Memory B cell (primary cell): Measurements from ENCODE around the gene HACD4.
"Not testable (repeated sequence)": the region's sequence is repeated elsewhere in the genome, so short reads cannot be mapped to it uniquely, and the experiment has no call there.

Experiments
- ATAC-seq: fragments of 150-1000 bp; cut with Tn5 transposase; 2 replicates; pipeline ENCODE4 v1.10.0; 2021; ENCODE audit warnings: low read depth, mild to moderate bottlenecking, moderate library complexity
- DNase-seq, 2 donors: peaks; one replicate each; pipeline ENCODE4 v3.0.0; 2022; ENCODE audit warnings: low spot score in 2 of 2
- H3K27ac Mint-ChIP-seq: one replicate; pipeline ENCODE4 v1.8.0; 2022; ENCODE audit warnings: mild to moderate bottlenecking, moderate library complexity, mixed read lengths
- H3K27me3 Mint-ChIP-seq: one replicate; pipeline ENCODE4 v1.8.0; 2022; ENCODE audit warnings: mixed read lengths
- H3K36me3 Mint-ChIP-seq: one replicate; pipeline ENCODE4 v1.8.0; 2022; ENCODE audit warnings: mild to moderate bottlenecking, mixed read lengths
- H3K4me1 Mint-ChIP-seq: one replicate; pipeline ENCODE4 v1.8.0; 2022; ENCODE audit warnings: mixed read lengths
- H3K4me3 Mint-ChIP-seq: one replicate; pipeline ENCODE4 v1.8.0; 2022; ENCODE audit warnings: mild to moderate bottlenecking, moderate library complexity, mixed read lengths
- H3K9me3 Mint-ChIP-seq: one replicate; pipeline ENCODE4 v1.8.0; 2022; ENCODE audit warnings: mixed read lengths

Gene HACD4

DNA sequence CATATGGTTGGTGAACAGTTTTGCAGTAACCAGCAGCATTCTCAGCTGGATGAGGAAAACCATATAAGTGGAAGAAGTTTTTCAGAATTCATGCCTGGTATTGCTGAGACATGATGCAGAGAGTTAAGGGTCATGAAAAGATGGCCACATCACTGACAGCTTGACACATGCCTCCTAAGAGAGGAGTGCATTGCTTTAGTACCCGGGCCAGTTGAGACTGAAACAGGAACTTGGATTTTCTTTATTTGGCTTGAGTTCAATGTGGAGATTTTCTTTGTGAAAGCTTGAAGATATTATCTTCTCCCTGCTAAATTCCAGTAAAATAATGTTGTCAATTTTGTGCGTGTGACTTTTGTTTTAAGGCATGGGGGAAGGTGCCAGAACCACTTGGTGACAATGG, 35.8 kb downstream of the HACD4 start:
- Mint-ChIP-seq H3K27ac (no peak overlapping the region), H3K9me3 (no peaks in the 10 kb centered on the region), H3K4me3 (no peak overlapping the region), H3K27me3 (no peaks in the 10 kb centered on the region), H3K4me1 (peaks cover 21% of the 10 kb centered on the region), H3K36me3 (peaks cover 19% of the 10 kb centered on the region)
- DNase-seq (no peak), ATAC-seq (no peak)

DNA sequence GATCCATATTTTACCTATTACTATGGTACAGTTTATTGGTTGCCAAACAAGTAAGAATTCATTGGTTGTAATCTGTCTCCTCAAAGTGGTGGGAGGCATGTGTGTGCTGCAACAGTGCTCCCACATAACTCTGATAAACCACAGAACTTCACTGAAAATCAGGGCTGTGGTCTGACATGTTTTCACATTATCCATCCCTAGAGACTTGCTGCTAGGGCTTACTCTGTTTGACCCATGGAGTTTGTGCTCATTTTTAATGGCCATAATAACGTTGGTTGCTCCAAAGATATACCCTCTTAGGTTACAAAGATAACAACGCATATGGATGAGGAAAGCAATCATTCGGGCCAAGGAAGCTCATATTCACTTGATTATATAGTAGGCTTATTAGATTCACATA, 37.0 kb downstream of the HACD4 start:
- Mint-ChIP-seq H3K36me3 (peaks cover 27% of the 10 kb centered on the region), H3K27me3 (no peaks in the 10 kb centered on the region), H3K27ac (no peak overlapping the region), H3K4me1 (peaks cover 21% of the 10 kb centered on the region), H3K9me3 (no peaks in the 10 kb centered on the region), H3K4me3 (no peak overlapping the region)
- DNase-seq (no peak), ATAC-seq (no peak)

DNA sequence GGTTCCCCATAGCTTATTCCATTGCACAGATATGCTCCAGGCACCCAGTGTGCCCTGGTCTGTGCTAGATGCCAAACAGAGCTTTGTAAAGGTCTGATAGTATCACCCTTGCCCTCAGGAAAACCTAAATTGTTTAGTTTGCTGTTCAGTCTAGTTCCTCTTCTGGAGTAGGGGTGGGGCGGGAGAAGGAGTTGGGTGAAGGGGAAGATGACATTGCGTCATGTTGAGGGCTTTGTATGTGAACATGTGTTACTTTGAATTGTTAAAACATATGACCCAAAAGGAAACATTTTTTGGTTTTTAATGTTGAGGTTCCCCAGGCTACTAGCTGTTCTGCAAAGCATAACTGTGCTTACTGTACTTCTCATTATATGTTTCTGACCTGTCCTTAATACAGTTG, 40.6 kb downstream of the HACD4 start:
- Mint-ChIP-seq H3K9me3 (no peaks in the 10 kb centered on the region), H3K4me3 (no peak overlapping the region), H3K36me3 (peaks cover 25% of the 10 kb centered on the region), H3K27ac (no peak overlapping the region), H3K27me3 (no peaks in the 10 kb centered on the region), H3K4me1 (peaks cover 6% of the 10 kb centered on the region)
- DNase-seq: no peak
- no peak for ATAC-seq

DNA sequence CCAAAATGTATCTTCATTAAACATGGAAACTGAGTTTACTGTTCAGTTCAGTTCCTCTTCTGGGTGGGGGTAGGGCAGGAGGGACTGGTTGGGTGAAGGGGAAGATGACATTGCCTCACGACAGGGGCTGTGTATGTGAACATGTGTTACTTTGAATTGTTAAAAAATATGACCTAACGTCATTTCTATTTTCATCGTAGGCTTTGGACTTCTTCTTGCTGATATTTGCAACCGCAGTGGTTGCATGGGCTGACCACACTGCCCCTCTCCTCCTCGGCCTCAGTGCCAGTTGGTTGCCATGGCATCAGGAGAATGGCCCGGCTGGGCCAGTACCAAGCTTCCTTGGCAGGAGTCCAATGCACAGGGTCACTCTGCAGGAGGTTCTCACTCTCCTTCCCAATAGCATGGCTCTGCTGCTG, 41.5 kb downstream of the HACD4 start:
- no peak overlapping the region for H3K27ac Mint-ChIP-seq
- H3K36me3 Mint-ChIP-seq: peaks cover 20% of the 10 kb centered on the region
- no peaks in the 10 kb centered on the region for H3K27me3 Mint-ChIP-seq
- H3K4me1 Mint-ChIP-seq: peaks cover under 1% of the 10 kb centered on the region
- no peak for ATAC-seq
- no peak overlapping the region for H3K4me3 Mint-ChIP-seq
- DNase-seq: no peak
- H3K9me3 Mint-ChIP-seq: no peaks in the 10 kb centered on the region

DNA sequence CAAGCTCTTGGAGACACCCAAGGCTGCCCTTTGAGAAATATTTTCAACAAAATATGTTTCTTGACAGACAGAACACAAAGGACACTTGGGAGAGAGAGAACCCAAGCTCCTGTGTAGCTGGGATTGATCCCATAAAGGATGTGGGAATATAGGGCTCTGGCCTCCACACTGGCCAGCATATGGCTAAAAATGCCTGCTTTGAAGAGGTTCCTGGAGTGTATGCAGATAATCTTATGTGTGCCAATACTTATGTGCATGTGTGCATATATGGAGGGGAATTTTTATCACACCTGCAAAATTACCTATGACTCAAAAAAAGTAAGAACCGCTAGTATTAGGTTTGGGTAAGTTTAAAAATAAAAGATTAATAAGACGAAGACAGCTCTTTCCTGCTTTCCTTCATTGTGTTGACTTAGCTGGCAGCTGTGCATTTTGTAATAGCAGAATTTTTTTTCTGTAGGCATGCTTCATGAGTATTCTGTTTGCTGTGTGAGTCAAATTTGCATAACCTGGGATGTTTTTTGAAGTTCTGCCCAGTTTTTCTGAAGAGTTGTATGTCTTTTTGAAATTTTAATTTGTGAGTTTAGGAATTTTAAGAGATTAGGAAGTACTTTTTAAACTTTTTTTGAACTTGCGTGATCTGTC, 42.6 kb downstream of the HACD4 start:
- DNase-seq (no peak), ATAC-seq (no peak)
- H3K27ac Mint-ChIP-seq: no peak overlapping the region
- H3K36me3 Mint-ChIP-seq: peaks cover 16% of the 10 kb centered on the region
- H3K4me3 Mint-ChIP-seq: no peak overlapping the region
- no peaks in the 10 kb centered on the region for H3K27me3 Mint-ChIP-seq
- no peaks in the 10 kb centered on the region for H3K4me1 Mint-ChIP-seq
- H3K9me3 Mint-ChIP-seq: no peaks in the 10 kb centered on the region

DNA sequence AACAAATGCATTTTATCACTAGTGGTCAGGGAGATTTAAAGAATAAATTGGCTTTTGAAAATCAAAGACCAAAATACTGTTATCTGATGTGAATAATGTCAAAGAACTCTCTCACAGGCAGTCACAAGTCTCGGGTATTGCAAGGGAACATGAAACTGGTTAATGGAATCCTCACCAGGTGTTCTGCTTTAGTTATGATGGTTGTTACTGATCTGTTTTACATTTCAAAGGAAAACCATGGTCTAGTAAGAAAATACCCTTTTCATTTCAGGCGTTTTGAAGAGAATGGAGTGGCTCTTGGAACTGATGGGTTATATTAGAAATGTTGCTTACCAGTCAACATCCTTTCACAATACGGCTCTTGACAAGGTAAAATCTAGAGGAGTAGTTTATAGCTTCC, 43.4 kb downstream of the HACD4 start:
- Mint-ChIP-seq H3K27me3 (no peaks in the 10 kb centered on the region), H3K4me1 (no peaks in the 10 kb centered on the region), H3K9me3 (no peaks in the 10 kb centered on the region), H3K27ac (no peak overlapping the region), H3K4me3 (no peak overlapping the region), H3K36me3 (peaks cover 14% of the 10 kb centered on the region)
- no peak for ATAC-seq
- DNase-seq: no peak

DNA sequence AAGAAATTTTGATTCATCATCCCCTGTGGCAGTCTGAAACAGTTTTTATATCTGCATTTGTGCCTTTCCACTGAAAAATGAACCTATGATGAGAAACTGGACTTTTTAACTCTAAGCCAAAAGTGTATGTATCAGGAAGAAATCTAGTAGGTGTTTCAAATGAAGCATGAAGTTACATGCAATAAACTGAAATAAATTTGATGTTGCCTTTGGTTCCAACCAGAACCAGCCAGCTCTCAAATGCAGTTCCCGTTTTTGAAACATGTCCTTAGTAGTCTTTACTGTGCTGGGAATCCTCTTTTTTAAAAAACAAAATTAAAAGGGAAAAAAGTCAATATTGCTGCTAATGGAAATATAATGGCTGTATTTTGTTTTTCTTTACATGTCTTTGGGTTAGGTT, 43.9 kb downstream of the HACD4 start:
- no peaks in the 10 kb centered on the region for H3K9me3 Mint-ChIP-seq
- H3K36me3 Mint-ChIP-seq: peaks cover 16% of the 10 kb centered on the region
- ATAC-seq (no peak), DNase-seq (no peak)
- no peaks in the 10 kb centered on the region for H3K4me1 Mint-ChIP-seq
- no peak overlapping the region for H3K4me3 Mint-ChIP-seq
- no peaks in the 10 kb centered on the region for H3K27me3 Mint-ChIP-seq
- H3K27ac Mint-ChIP-seq: no peak overlapping the region

DNA sequence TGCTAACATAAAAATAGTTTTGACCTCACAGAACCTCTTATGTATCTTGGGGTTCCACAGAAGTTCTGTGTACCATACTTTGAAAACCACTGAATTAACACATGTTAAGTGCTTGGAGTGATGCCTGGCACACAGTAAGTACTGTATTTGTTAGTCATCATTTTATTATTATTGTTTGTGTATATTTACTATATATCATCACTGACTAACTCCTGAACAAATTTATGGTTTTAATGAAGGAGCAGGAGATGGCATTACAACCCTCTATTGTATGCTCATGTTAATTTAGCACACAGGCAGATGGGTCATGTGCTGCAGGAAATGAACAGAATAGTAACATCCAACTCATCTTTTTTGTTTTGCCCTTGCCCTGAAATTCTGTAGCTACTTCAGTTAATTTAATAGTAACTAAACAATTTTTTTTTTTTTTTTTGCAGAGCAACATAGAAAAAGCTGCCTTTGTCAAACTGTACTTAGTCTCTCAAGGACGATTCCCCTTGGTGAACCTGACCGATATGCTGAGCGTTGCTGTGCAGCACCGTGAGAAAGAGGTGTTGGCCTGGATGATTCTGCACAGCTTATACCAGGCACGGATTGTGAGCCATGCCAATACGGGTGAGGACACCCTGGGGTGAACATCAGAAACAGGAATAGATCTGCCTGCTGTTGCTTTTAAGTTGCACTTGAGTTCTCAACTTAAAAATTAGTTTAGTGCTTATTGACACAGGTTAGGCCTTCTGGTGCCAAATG, 45.4 kb downstream of the HACD4 start:
- no peak overlapping the region for H3K27ac Mint-ChIP-seq
- H3K4me1 Mint-ChIP-seq: peaks cover 4% of the 10 kb centered on the region
- ATAC-seq: no peak
- H3K9me3 Mint-ChIP-seq: no peaks in the 10 kb centered on the region
- H3K36me3 Mint-ChIP-seq: peaks cover 18% of the 10 kb centered on the region
- H3K4me3 Mint-ChIP-seq: no peak overlapping the region
- no peaks in the 10 kb centered on the region for H3K27me3 Mint-ChIP-seq
- DNase-seq: no peak

DNA sequence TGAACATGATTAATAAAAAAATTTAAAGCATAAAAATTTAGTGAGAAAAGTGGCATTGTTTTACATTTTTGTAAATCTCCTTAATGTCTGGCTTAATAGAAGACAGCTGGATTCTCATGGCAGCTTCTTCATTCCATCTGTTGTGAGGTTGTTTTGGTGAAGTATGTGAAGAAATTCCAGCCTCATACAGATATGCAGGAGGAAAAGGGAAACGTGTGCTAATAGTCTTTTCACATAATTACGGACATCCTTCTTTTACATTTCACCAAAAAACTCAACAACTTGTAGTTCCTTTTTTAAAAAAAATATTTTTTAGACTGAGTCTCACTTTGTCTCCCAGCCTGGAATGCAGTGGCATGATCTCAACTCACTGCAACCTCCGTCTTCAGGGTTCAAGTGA, 46.9 kb downstream of the HACD4 start:
- H3K27me3 Mint-ChIP-seq: no peaks in the 10 kb centered on the region
- H3K27ac Mint-ChIP-seq: no peak overlapping the region
- DNase-seq: no peak
- H3K36me3 Mint-ChIP-seq: peaks cover 8% of the 10 kb centered on the region
- no peak for ATAC-seq
- H3K4me1 Mint-ChIP-seq: peaks cover 9% of the 10 kb centered on the region
- H3K4me3 Mint-ChIP-seq: no peak overlapping the region
- H3K9me3 Mint-ChIP-seq: no peaks in the 10 kb centered on the region

DNA sequence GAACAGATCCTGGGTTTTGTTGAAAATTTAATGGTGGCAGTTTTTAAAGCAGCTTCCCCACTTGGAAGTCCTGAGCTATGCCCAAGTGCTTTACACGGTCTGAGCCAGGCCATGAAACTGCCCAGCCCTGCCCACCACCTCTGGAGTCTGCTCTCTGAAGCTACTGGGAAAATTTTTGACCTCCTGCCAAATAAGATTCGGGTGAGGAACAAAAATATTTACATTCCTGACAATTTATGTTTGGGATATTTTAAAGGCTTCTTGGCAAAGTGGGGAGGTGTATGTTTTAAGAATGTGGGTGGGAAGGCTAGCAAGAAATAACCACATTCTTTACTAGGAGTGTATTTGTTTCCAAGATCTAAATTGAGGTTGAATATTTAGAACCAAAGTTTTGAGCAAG, 50.0 kb downstream of the HACD4 start:
- no peak overlapping the region for H3K27ac Mint-ChIP-seq
- no peak for DNase-seq
- no peaks in the 10 kb centered on the region for H3K27me3 Mint-ChIP-seq
- peaks cover 17% of the 10 kb centered on the region for H3K36me3 Mint-ChIP-seq
- H3K4me1 Mint-ChIP-seq: peaks cover 9% of the 10 kb centered on the region
- no peaks in the 10 kb centered on the region for H3K9me3 Mint-ChIP-seq
- no peak for ATAC-seq
- H3K4me3 Mint-ChIP-seq: no peak overlapping the region

DNA sequence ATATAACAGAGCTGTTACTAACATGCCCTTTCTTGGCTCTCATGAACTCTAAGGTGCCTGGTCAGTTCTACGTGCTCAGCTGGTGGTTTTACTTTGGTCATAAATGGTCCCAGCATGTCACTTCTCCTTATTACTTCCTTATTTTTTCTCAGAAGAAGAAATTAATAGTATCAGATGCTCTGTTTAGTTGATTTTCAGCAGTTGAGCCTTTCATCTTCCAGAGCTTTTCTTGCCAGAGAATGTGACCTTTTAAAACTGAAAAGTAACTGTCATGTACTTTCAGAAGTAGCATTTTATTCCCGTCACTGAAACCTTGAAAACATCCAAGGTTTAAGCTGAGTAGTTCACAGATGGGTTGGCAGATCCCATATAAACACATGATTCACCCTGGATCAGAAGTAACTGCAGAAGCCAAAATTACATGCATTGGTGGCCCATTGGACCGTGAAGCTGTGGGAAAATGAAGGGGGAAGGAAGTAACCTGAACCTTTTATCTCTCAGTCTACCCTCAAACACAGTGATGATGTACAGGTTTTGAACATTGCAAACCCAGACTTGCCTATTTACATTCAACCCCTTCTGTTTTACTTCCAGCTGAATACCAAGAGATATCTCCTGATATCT, 50.5 kb downstream of the HACD4 start:
- ATAC-seq (peak; percentile 57), DNase-seq (no peak)
- Mint-ChIP-seq H3K4me3 (no peak overlapping the region), H3K4me1 (peaks cover 9% of the 10 kb centered on the region), H3K27me3 (no peaks in the 10 kb centered on the region), H3K9me3 (no peaks in the 10 kb centered on the region), H3K27ac (no peak overlapping the region), H3K36me3 (peaks cover 19% of the 10 kb centered on the region)

DNA sequence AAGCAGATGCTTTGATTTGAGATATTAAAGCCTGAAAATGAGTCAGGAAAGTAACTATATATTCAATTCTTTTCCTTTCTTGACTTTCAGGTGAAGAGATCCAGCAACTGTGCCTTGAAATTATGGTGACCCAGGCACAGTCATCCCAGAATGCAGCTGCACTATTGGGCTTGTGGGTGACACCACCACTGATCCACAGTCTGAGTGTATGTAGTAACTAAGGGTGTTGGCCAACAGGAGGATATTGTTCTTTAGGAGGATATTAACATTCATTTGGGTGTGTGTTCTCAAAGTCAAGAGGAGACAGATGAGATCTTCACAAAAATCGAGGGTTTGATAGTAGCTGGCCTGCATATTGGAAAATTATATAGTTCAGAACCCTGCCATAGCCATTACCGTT, 53.2 kb downstream of the HACD4 start:
- H3K36me3 Mint-ChIP-seq: peaks cover 19% of the 10 kb centered on the region
- H3K27ac Mint-ChIP-seq: no peak overlapping the region
- no peak for DNase-seq

DNA sequence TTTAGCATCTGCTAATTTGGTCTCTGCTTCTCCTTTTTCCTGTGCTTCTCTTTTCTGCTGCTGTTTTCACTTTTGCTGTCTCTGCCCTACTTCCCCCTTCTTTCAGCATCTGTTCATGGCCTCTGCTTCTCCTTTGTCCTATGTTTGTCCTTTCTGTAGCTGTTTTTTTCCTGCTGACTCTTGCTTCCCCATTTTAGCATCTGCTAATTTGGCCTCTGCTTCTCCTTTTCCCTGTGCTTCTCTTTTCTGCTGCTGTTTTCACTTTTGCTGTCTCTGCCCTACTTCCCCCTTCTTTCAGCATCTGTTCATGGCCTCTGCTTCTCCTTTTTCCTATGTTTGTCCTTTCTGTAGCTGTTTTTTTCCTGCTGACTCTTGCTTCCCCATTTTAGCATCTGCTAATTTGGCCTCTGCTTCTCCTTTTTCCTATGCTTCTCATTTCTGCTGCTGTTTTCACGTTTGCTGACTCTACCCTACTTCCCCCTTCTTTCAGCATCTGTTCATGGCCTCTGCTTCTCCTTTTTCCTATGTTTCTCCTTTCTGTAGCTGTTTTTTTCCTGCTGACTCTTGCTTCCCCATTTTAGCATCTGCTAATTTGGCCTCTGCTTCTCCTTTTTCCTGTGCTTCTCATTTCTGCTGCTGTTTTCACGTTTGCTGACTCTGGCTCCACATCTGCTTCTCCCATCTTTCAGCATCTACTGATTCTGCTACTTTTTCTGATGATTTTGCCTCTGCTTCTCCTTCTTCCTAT, 57.1 kb downstream of the HACD4 start:
- not testable (repeated sequence) for H3K4me3 Mint-ChIP-seq, H3K27ac Mint-ChIP-seq, ATAC-seq, H3K9me3 Mint-ChIP-seq, DNase-seq, H3K4me1 Mint-ChIP-seq, H3K27me3 Mint-ChIP-seq
- peaks cover 24% of the 10 kb centered on the region for H3K36me3 Mint-ChIP-seq

More for the DNA sequence above, 53.2 kb downstream of the HACD4 start:
- no peak for ATAC-seq
- Mint-ChIP-seq H3K9me3 (peaks cover 4% of the 10 kb centered on the region), H3K27me3 (no peaks in the 10 kb centered on the region), H3K4me1 (peaks cover 9% of the 10 kb centered on the region), H3K4me3 (no peak overlapping the region)
